Stimulated activated CD8-positive, alpha-beta memory T cell treated with anti-CD3 and anti-CD28 coated beads, Interleukin-2, amount 100 ng/mL, for 48 hours (primary cell): ENCODE data around the gene PPP1R12C.

Experiments used
- DNase-seq, 2 donors: peaks; one replicate each; pipeline ENCODE4 v3.0.0-alpha.2; 2020; ENCODE audit warnings: low read depth in 2 of 2

The PPP1R12C gene

GRCh38 chr19:55146705-55147273 lies 29.4 kb upstream of the PPP1R12C start:
- no peak for DNase-seq

GRCh38 chr19:55146078-55146704 lies 28.8 kb upstream of the PPP1R12C start:
- no peak for DNase-seq

- no peak for DNase-seq
Observed at GRCh38 chr19:55145232-55145631, 27.8 kb upstream of the PPP1R12C start.

GRCh38 chr19:55141696-55142095 lies 24.3 kb upstream of the PPP1R12C start:
- DNase-seq, result no peak

- no peak for DNase-seq
Observed at GRCh38 chr19:55137915-55138314, 20.5 kb upstream of the PPP1R12C start.

GRCh38 chr19:55136399-55137102 lies 19.1 kb upstream of the PPP1R12C start:
- DNase-seq, result no peak

GRCh38 chr19:55134736-55135135 lies 17.3 kb upstream of the PPP1R12C start:
- no peak for DNase-seq

GRCh38 chr19:55133639-55134444 lies 16.4 kb upstream of the PPP1R12C start:
- no peak for DNase-seq

GRCh38 chr19:55132453-55133129 lies 15.2 kb upstream of the PPP1R12C start:
- no peak for DNase-seq

GRCh38 chr19:55131421-55131820 lies 14.0 kb upstream of the PPP1R12C start:
- DNase-seq, result no peak

GRCh38 chr19:55119053-55119452 lies 1.6 kb upstream of the PPP1R12C start:
- no peak for DNase-seq

- peak in 1 of 2 donors; percentile 28 for DNase-seq
Observed at GRCh38 chr19:55118401-55118991, 1.1 kb upstream of the PPP1R12C start.

- peak; percentile 96 to 98 for DNase-seq
Observed at GRCh38 chr19:55117663-55118391, 390 bp upstream of the PPP1R12C start.

- peak in 1 of 2 donors; percentile 37 for DNase-seq
Observed at GRCh38 chr19:55116232-55116858, 1.1 kb downstream of the PPP1R12C start.

GRCh38 chr19:55115446-55116065 lies 1.9 kb downstream of the PPP1R12C start:
- DNase-seq, result no peak

- DNase-seq, result no peak
Observed at GRCh38 chr19:55114566-55115145, 2.8 kb downstream of the PPP1R12C start.

- no peak for DNase-seq
Observed at GRCh38 chr19:55113570-55114039, 3.8 kb downstream of the PPP1R12C start.

GRCh38 chr19:55112777-55113569 lies 4.5 kb downstream of the PPP1R12C start:
- DNase-seq, result no peak
